Measurements from ENCODE around the gene ZC3H14.
A peak's percentile ranks its signal among the peaks of the same experiment; 100 is the strongest.

ZC3H14 gene

GRCh38 chr14:88563845-88564244 lies 1.0 kb downstream of the ZC3H14 start:
- Histone ChIP-seq H3K36me3 (ENCODE audit: insufficient read depth, low read length) (peaks cover 22% of the 10 kb centered on the region), H3K27ac (ENCODE audit: low read depth, low read length, poor library complexity, severe bottlenecking) (peak overlapping the region; percentile 1), H4K20me1 (ENCODE audit: insufficient read depth, low read length) (no peaks in the 10 kb centered on the region), H3K4me2 (ENCODE audit: low read length) (peak overlapping the region; percentile 75), H3K4me3 (ENCODE audit: low read depth, low read length, poor library complexity, severe bottlenecking) (peak overlapping the region; percentile 89), H3K4me1 (ENCODE audit: insufficient read depth, low read length, severe bottlenecking) (peaks cover 20% of the 10 kb centered on the region), H3F3A (ENCODE audit: insufficient read depth, low read length) (no peaks in the 10 kb centered on the region), H3K79me2 (ENCODE audit: insufficient read depth, low read length) (0 out of 2 replicates have a peak, but pooled peaks cover 3% of the 10 kb centered on the region), H3K9me2 (ENCODE audit: low read depth, low read length) (no peaks in the 10 kb centered on the region), H3K27me3 (ENCODE audit: insufficient read depth, low read length) (no peaks in the 10 kb centered on the region), H3K9me3 (ENCODE audit: low read length) (0 out of 2 replicates have a peak, but pooled peaks cover 6% of the 10 kb centered on the region), H3K9ac (ENCODE audit: low read length) (peak overlapping the region; percentile 85), H2AFZ (ENCODE audit: low read length) (no peak overlapping the region)
- TF ChIP-seq CTCF (IDR thresholded peaks at IDR 0.05; ENCODE audit: low read length) (no peak), EZH2 (IDR thresholded peaks at IDR 0.05; ENCODE audit: borderline replicate concordance, low read length) (no peak)

GRCh38 chr14:88565427-88565826 lies 2.6 kb downstream of the ZC3H14 start:
- Histone ChIP-seq H3K9me2 (ENCODE audit: low read depth, low read length) (no peaks in the 10 kb centered on the region), H3K27me3 (ENCODE audit: insufficient read depth, low read length) (no peaks in the 10 kb centered on the region), H3K36me3 (ENCODE audit: insufficient read depth, low read length) (peaks cover 38% of the 10 kb centered on the region), H4K20me1 (ENCODE audit: insufficient read depth, low read length) (no peaks in the 10 kb centered on the region), H3K79me2 (ENCODE audit: insufficient read depth, low read length) (0 out of 2 replicates have a peak, but pooled peaks cover 3% of the 10 kb centered on the region), H3K4me3 (ENCODE audit: low read depth, low read length, poor library complexity, severe bottlenecking) (no peak overlapping the region), H3K9me3 (ENCODE audit: low read length) (0 out of 2 replicates have a peak, but pooled peaks cover 6% of the 10 kb centered on the region), H3K9ac (ENCODE audit: low read length) (no peak overlapping the region), H3F3A (ENCODE audit: insufficient read depth, low read length) (no peaks in the 10 kb centered on the region), H2AFZ (ENCODE audit: low read length) (no peak overlapping the region), H3K4me2 (ENCODE audit: low read length) (no peak overlapping the region), H3K27ac (ENCODE audit: low read depth, low read length, poor library complexity, severe bottlenecking) (no peak overlapping the region), H3K4me1 (ENCODE audit: insufficient read depth, low read length, severe bottlenecking) (peaks cover 20% of the 10 kb centered on the region)
- TF ChIP-seq CTCF (IDR thresholded peaks at IDR 0.05; ENCODE audit: low read length) (no peak), EZH2 (IDR thresholded peaks at IDR 0.05; ENCODE audit: borderline replicate concordance, low read length) (no peak)

GRCh38 chr14:88568196-88568595 lies 5.4 kb downstream of the ZC3H14 start:
- H3K9ac ChIP-seq (ENCODE audit: low read length): no peak overlapping the region
- 0 out of 2 replicates have a peak, but pooled peaks cover 3% of the 10 kb centered on the region for H3K79me2 ChIP-seq (ENCODE audit: insufficient read depth, low read length)
- H3K4me3 ChIP-seq (ENCODE audit: low read depth, low read length, poor library complexity, severe bottlenecking): no peak overlapping the region
- H3K27me3 ChIP-seq (ENCODE audit: insufficient read depth, low read length): no peaks in the 10 kb centered on the region
- H3F3A ChIP-seq (ENCODE audit: insufficient read depth, low read length): no peaks in the 10 kb centered on the region
- no peaks in the 10 kb centered on the region for H4K20me1 ChIP-seq (ENCODE audit: insufficient read depth, low read length)
- peaks cover 12% of the 10 kb centered on the region for H3K4me1 ChIP-seq (ENCODE audit: insufficient read depth, low read length, severe bottlenecking)
- TF ChIP-seq EZH2 (IDR thresholded peaks at IDR 0.05; ENCODE audit: borderline replicate concordance, low read length): no peak
- TF ChIP-seq CTCF (IDR thresholded peaks at IDR 0.05; ENCODE audit: low read length): no peak
- H3K9me2 ChIP-seq (ENCODE audit: low read depth, low read length): no peaks in the 10 kb centered on the region
- H2AFZ ChIP-seq (ENCODE audit: low read length): no peak overlapping the region
- H3K36me3 ChIP-seq (ENCODE audit: insufficient read depth, low read length): peaks cover 58% of the 10 kb centered on the region
- H3K27ac ChIP-seq (ENCODE audit: low read depth, low read length, poor library complexity, severe bottlenecking): no peak overlapping the region
- no peak overlapping the region for H3K4me2 ChIP-seq (ENCODE audit: low read length)
- H3K9me3 ChIP-seq (ENCODE audit: low read length): 0 out of 2 replicates have a peak, but pooled peaks cover 6% of the 10 kb centered on the region

Data from OCI-LY1 (cell line).